Gastrocnemius medialis (tissue), 4 donors: ENCODE results near the gene PLOD3. TPM values are rescaled to one million over a fixed set of nuclear protein-coding genes. Genes with fewer than 3 reads are reported as not detected.

ENCODE experiments used
- ATAC-seq, 2 donors: fragments of 150-250 bp; one replicate each; pipeline ENCODE4 v1.9.1; 2016
- DNase-seq, 2 donors: peaks; one replicate each; pipeline ENCODE4 v3.0.0-alpha.2; 2019
- H3K27ac ChIP-seq, 4 donors: fragments of 200-600 bp; sonication (generic); 1 replicate in 1 of 4; 2 replicates in 3 of 4; pipeline ENCODE4 v1.5.1; 2016 to 2018; ENCODE audit warnings: mild to moderate bottlenecking in 2 of 4, moderate library complexity in 1 of 4
- H3K27me3 ChIP-seq, 3 donors: fragments of 200-600 bp; sonication (generic) in 2 of 3; 1 replicate in 1 of 3; 2 replicates in 2 of 3; pipeline versions ENCODE4 v1.5.1 to v1.6.0; 2016 to 2019; ENCODE audit warnings: mild to moderate bottlenecking in 1 of 3, moderate library complexity in 1 of 3
- H3K36me3 ChIP-seq, 2 donors: fragments of 200-600 bp; sonication (generic) in 1 of 2; one replicate each; pipeline ENCODE4 v1.5.1; 2017 to 2018
- H3K4me1 ChIP-seq, 2 donors: fragments of 200-600 bp; sonication (generic) in 1 of 2; one replicate each; pipeline ENCODE4 v1.5.1; 2016 to 2017; ENCODE audit warnings: mild to moderate bottlenecking in 2 of 2
- H3K4me3 ChIP-seq, 4 donors: fragments of 200-600 bp; sonication (generic) in 3 of 4; 1 replicate in 1 of 4; 2 replicates in 3 of 4; pipeline ENCODE4 v1.5.1; 2016 to 2019; ENCODE audit warnings: mild to moderate bottlenecking in 2 of 4
- H3K9me3 ChIP-seq, 3 donors: fragments of 200-600 bp; sonication (generic) in 2 of 3; 1 replicate in 1 of 3; 2 replicates in 2 of 3; pipeline ENCODE4 v1.5.1; 2016 to 2019
- POLR2A ChIP-seq, 2 donors: fragments of 450-650 bp; IDR thresholded peaks; one replicate each; pipeline ENCODE4 v1.6.1; 2017; ENCODE audit warnings: antibody characterized with exemption in 2 of 2, mild to moderate bottlenecking in 2 of 2, moderate library complexity in 2 of 2
- in situ Hi-C, 4 donors: fragments of 200-750 bp; cut with MboI; loops; one replicate each; pipeline versions ENCODE4 v1.15.0 to v1.8.0; 2017; ENCODE audit warnings: low sequenced_read_pairs in 4 of 4
- intact Hi-C: fragments of 100-400 bp; cut with DNase I; formaldehyde crosslinking; loops from one replicate; pipeline ENCODE4 v1.15.1; 2023; ENCODE audit warnings: low total_unique reads
- total RNA-seq, 4 donors: library from RNA; depleted of rRNA; stranded (reverse); fragments of >200 nt; gene quantifications; one replicate each; pipeline versions ENCODE4 v1.1.0 to v1.2.3, GENCODE V29; 2016
- TF ChIP-seq, protein P1 (sequence below), 5 experiments: fragments of 450-650 bp in 3 of 5; fragments of 200-600 bp in 2 of 5; sonication (generic) in 2 of 5; IDR thresholded peaks in 4 of 5; conservative IDR thresholded peaks in 1 of 5; 1 replicate in 4 of 5; 2 replicates in 1 of 5; pipeline ENCODE4 v1.5.1; 2016 to 2019; ENCODE audit warnings: antibody characterized with exemption in 5 of 5, mild to moderate bottlenecking in 3 of 5, moderate library complexity in 3 of 5

Gene PLOD3
- total RNA-seq, 4 donors from 2014 or later = 8.2 to 24.2 (median 15.5) TPM

DNA sequence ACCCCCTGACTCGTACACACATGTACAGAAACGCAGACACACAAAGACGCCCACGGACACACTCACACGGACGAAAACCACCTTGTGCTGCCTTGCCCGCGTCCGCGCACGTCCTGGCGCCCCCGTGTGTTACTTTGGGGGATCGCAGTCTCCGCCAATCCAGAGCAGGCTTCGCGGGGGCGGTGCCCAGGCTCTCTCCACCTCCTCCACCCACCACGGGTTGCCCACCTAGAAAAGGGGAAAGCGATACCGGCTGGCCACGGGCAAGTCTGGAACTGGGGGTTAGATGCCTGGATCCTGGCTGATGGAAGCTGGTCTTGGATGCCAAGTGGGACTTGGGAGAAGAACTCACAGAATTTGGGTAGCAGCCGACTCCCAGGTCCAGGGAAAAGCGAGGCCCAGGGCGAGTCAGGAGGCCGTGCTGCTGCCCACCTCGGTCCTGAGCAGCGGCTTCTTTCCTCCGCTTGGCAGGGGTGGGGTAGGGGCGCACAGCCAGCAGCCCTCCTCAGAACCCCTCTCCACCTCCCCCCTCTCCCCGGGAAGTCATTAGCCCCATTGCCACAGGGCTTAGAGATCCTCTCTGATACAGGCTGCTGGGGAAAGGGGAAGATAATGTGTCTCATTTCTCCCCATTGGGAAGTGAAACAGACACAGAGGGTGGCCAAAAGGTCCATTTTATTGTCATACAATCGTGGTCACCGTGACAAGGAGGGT, 47.4 kb downstream of the PLOD3 start:
- Histone ChIP-seq H3K4me1 (peaks cover 20 to 40% of the 10 kb centered on the region in 2 donors), H3K36me3 (no peaks in the 10 kb centered on the region), H3K27ac (no peak overlapping the region), H3K4me3 (no peak overlapping the region), H3K27me3 (peaks cover 89 to 100% (median 99%) of the 10 kb centered on the region in 3 donors), H3K9me3 (no peaks in the 10 kb centered on the region)
- intact Hi-C loops (loop anchor here (2.0 kb wide), 1 partner anchor 25 kb away; no protein-coding TSS in a partner anchor), in situ Hi-C loops (no loop called here)
- ATAC-seq = peak in 1 of 2 donors; percentile 48
- no peak for TF ChIP-seq POLR2A (IDR thresholded peaks at IDR 0.05)
- TF ChIP-seq, protein P1, sequence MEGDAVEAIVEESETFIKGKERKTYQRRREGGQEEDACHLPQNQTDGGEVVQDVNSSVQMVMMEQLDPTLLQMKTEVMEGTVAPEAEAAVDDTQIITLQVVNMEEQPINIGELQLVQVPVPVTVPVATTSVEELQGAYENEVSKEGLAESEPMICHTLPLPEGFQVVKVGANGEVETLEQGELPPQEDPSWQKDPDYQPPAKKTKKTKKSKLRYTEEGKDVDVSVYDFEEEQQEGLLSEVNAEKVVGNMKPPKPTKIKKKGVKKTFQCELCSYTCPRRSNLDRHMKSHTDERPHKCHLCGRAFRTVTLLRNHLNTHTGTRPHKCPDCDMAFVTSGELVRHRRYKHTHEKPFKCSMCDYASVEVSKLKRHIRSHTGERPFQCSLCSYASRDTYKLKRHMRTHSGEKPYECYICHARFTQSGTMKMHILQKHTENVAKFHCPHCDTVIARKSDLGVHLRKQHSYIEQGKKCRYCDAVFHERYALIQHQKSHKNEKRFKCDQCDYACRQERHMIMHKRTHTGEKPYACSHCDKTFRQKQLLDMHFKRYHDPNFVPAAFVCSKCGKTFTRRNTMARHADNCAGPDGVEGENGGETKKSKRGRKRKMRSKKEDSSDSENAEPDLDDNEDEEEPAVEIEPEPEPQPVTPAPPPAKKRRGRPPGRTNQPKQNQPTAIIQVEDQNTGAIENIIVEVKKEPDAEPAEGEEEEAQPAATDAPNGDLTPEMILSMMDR (IDR thresholded peaks at IDR 0.05 in 4 of 5, conservative IDR thresholded peaks at IDR 0.05 in 1 of 5) = peak; percentile 58 to 89 (median 82)
- no peak for DNase-seq

DNA sequence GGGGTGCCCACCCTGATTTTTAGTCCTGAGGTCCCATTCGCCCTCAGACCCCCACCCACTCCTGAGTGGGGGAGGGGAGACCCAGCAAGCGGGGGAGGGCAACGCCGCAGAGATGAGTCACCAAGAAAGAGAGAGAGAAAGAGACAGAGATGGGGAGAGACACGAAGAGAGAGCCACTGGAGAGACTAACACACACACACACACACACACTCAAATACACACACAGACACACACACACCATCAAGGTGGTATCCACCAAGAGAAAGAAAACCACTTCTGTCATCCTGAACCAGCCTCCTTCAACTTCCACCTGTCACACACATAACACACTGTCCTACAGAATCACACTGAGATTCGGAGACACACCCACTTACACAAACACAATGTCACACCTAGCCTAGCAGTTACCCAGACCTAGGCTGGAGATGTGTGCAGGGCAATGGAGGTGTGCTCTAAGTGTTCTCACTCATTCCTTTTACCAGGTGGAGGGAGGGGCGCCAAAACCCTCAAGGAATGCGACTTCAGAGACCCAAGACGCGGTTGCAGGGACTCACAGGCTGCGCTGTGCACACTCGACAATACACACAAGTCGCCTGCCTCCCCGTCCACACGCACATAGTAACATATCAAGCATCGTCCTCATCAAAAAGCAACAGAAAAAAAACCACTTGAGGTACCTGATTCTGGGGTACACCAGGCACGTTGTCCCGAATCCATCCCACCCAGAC, 48.1 kb downstream of the PLOD3 start:
- Histone ChIP-seq H3K27ac (no peak overlapping the region), H3K4me3 (no peak overlapping the region), H3K36me3 (no peaks in the 10 kb centered on the region), H3K9me3 (no peaks in the 10 kb centered on the region), H3K4me1 (peaks cover 20 to 45% of the 10 kb centered on the region in 2 donors), H3K27me3 (peaks cover 92 to 100% (median 99%) of the 10 kb centered on the region in 3 donors)
- TF ChIP-seq, protein P1 (IDR thresholded peaks at IDR 0.05 in 4 of 5, conservative IDR thresholded peaks at IDR 0.05 in 1 of 5) = no peak
- TF ChIP-seq POLR2A (IDR thresholded peaks at IDR 0.05) = no peak
- ATAC-seq (no peak), DNase-seq (no peak)
- in situ Hi-C loops = no loop called here
- intact Hi-C loops = no loop called here

DNA sequence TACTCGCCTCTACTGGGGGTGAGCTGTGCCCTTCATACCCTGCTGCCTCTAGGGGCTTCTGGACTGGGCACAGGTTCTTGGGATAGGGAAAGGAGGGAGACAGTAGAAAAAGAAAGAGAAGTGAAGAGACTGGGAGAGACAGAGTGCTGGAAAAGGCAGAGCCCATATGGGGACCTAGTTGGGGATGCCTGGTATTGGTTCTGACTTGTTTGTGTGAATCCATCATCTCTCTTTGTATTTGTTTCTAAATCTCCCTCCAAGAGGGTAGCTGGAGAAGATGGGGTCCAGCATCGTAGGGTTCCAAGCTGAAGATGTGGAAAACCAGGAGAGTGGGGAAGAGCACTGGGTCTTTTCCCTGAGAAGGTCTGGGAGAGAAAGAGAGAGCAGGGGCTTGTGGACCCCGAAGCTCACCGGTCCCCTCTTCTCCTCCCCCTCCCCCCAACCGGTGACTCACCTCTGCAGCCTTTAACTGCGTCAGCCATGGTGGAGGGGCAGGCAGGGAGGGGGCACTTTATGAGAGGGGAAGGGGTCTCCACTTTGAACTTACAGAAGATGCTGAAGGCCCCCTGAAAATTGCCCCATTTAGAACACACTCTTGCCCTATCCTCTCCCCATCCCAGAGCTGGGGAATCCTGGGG, 48.9 kb downstream of the PLOD3 start:
- no peaks in the 10 kb centered on the region for H3K9me3 ChIP-seq
- peaks cover 92 to 99% (median 99%) of the 10 kb centered on the region in 3 donors for H3K27me3 ChIP-seq
- TF ChIP-seq, protein P1 (IDR thresholded peaks at IDR 0.05 in 4 of 5, conservative IDR thresholded peaks at IDR 0.05 in 1 of 5) = no peak
- TF ChIP-seq POLR2A (IDR thresholded peaks at IDR 0.05) = no peak
- in situ Hi-C loops (no loop called here), intact Hi-C loops (no loop called here)
- peaks cover 22 to 42% of the 10 kb centered on the region in 2 donors for H3K4me1 ChIP-seq
- no peak for DNase-seq
- no peak for ATAC-seq
- H3K4me3 ChIP-seq = no peak overlapping the region
- H3K36me3 ChIP-seq = no peaks in the 10 kb centered on the region
- H3K27ac ChIP-seq = no peak overlapping the region

DNA sequence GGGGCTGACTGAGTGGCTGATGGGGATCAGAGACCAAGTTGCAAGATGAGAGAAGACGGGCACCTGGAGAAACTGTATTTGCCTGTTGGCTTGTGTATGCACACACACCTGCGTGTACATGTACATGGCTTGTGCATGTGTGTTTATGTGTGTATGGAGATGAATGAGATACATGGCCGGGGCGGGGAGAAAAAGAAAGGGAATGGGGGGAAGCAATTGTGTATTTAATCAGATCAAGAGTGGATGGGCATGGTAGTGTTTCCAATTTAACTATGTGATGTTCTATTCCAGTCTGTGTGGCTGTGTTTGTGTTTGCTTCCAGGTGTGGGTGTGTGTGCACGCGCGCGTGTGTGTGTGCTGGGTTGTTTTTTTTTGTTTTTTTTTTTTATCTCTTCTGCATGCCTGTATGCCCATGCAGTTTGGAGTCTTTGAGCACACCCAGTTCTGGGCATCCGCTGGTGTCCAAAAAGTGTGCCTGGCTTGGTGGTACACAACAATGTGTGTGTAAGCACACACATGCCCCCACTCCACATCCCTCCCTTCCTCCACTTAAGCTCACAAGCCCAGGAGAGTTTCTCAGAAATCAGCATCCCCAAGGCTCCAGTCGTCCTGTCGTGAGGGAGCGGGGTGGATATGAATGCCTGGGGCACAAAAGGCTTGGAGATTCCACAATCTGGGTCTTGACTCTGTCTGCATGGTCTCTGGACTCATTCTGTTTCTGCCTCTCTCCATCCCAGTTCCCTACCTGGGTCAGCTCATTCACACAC, 49.6 kb downstream of the PLOD3 start:
- no peak for DNase-seq
- in situ Hi-C loops (no loop called here), intact Hi-C loops (no loop called here)
- H3K27me3 ChIP-seq = peaks cover 87 to 99% (median 95%) of the 10 kb centered on the region in 3 donors
- H3K9me3 ChIP-seq = no peaks in the 10 kb centered on the region
- ATAC-seq = no peak
- peaks cover 18 to 35% of the 10 kb centered on the region in 2 donors for H3K4me1 ChIP-seq
- H3K36me3 ChIP-seq = no peaks in the 10 kb centered on the region
- no peak overlapping the region for H3K27ac ChIP-seq
- H3K4me3 ChIP-seq = no peak overlapping the region
- TF ChIP-seq, protein P1 (IDR thresholded peaks at IDR 0.05 in 4 of 5, conservative IDR thresholded peaks at IDR 0.05 in 1 of 5) = no peak
- no peak for TF ChIP-seq POLR2A (IDR thresholded peaks at IDR 0.05)
